A549 (cell line): Measurements from ENCODE around the gene ISM1. TPM values are rescaled to one million over a fixed set of nuclear protein-coding genes. Genes with fewer than 3 reads are reported as not detected.

Experiments used
- ATAC-seq, 2 experiments: fragments of 200-7000 bp in 1 of 2; fragments of >200 bp in 1 of 2; cut with Nextera tagmentation in 1 of 2; cut with Tn5 transposase in 1 of 2; 3 replicates each; pipeline versions ENCODE4 v1.8.0 to v1.9.1; 2018 to 2020; ENCODE audit warnings: mild to moderate bottlenecking in 1 of 2, moderate library complexity in 1 of 2
- CTCF ChIA-PET: fragments of 300-600 bp; sonication (Branson Sonifier 250); formaldehyde crosslinking; extraction: SDS; loops from one replicate; lab custom pipeline; 2021; ENCODE audit warnings: antibody characterized with exemption, inconsistent platforms; lab: Yijun Ruan, JAX
- POLR2A ChIA-PET: fragments of 350-600 bp; formaldehyde crosslinking; extraction: SDS; loops from one replicate; lab custom pipeline; 2021; ENCODE audit warnings: antibody characterized with exemption, inconsistent platforms; lab: Yijun Ruan, JAX
- DNase-seq, 2 experiments: peaks; one replicate each; pipeline versions ENCODE4 v3.0.0 to v3.0.0-alpha.2; 2011 to 2016; ENCODE audit warnings: low read depth in 1 of 2, low spot score in 1 of 2
- FAIRE-seq: peaks from 2 replicates; lab custom pipeline; 2011; peaks lifted over from hg19 to GRCh38; lab: Jason Lieb, UNC
- H3K27ac ChIP-seq, 2 experiments: fragments of >200 bp; sonication (Bioruptor Twin); formaldehyde crosslinking; 3 replicates each; pipeline ENCODE4 v1.5.1; 2016 to 2017
- H3K4me1 ChIP-seq: fragments of >200 bp; sonication (Bioruptor Twin); formaldehyde crosslinking; 3 replicates; pipeline ENCODE4 v1.6.1; 2016
- H3K4me2 ChIP-seq: fragments of >200 bp; sonication (Bioruptor Twin); formaldehyde crosslinking; 3 replicates; pipeline ENCODE4 v1.6.1; 2016
- H3K4me3 ChIP-seq: fragments of >200 bp; sonication (Bioruptor Twin); formaldehyde crosslinking; 3 replicates; pipeline ENCODE4 v1.5.1; 2016
- H3K9me3 ChIP-seq: fragments of >200 bp; sonication (Bioruptor Twin); formaldehyde crosslinking; 3 replicates; pipeline ENCODE4 v1.6.1; 2016
- CEBPB ChIP-seq, 2 experiments: fragments of >200 bp in 1 of 2; sonication (Bioruptor Twin) in 1 of 2; formaldehyde crosslinking in 1 of 2; IDR thresholded peaks; 2 replicates each; pipeline ENCODE4 v1.6.1; 2012 to 2016
- FOSB ChIP-seq: fragments of 250-450 bp; sonication (Bioruptor Pico); IDR thresholded peaks from 2 replicates; pipeline ENCODE4 v1.5.0; 2020; ENCODE audit warnings: mild to moderate bottlenecking, moderate library complexity
- GATA3 ChIP-seq: IDR thresholded peaks from 2 replicates; pipeline ENCODE4 v1.6.1; 2012; ENCODE audit warnings: borderline replicate concordance
- HDAC2 ChIP-seq: fragments of 200-600 bp; sonication (generic); IDR thresholded peaks from 2 replicates; pipeline ENCODE4 v1.6.1; 2016
- KDM1A ChIP-seq: fragments of 200-600 bp; sonication (generic); IDR thresholded peaks from 2 replicates; pipeline ENCODE4 v1.6.1; 2016; ENCODE audit warnings: low read depth, mild to moderate bottlenecking
- KDM5A ChIP-seq: fragments of 200-600 bp; sonication (generic); IDR thresholded peaks from 2 replicates; pipeline ENCODE4 v1.6.1; 2016; ENCODE audit warnings: antibody characterized with exemption, mild to moderate bottlenecking
- MAFK ChIP-seq: fragments of 450-650 bp; IDR thresholded peaks from 2 replicates; pipeline ENCODE4 v1.6.1; 2014; ENCODE audit not compliant: partially characterized antibody
- MAZ ChIP-seq: fragments of 150-350 bp; IDR thresholded peaks from 2 replicates; pipeline ENCODE4 v1.6.1; 2014; ENCODE audit warnings: antibody characterized with exemption, low read depth, low read length, borderline replicate concordance
- PHF8 ChIP-seq: fragments of 200-600 bp; sonication (generic); IDR thresholded peaks from 2 replicates; pipeline ENCODE4 v1.6.1; 2016; ENCODE audit warnings: low read depth, mild to moderate bottlenecking, antibody characterized with exemption, moderate library complexity, borderline replicate concordance
- POLR2A ChIP-seq: IDR thresholded peaks from 2 replicates; pipeline ENCODE4 v1.6.1; 2012; ENCODE audit warnings: mild to moderate bottlenecking, low read length
- POLR2AphosphoS2 ChIP-seq: conservative IDR thresholded peaks from 2 replicates; pipeline ENCODE4 v1.6.1; 2012; ENCODE audit warnings: low read length, improper control_type of control experiment, inconsistent platforms
- RCOR1 ChIP-seq: fragments of 150-350 bp; IDR thresholded peaks from 2 replicates; pipeline ENCODE4 v1.6.1; 2014; ENCODE audit warnings: antibody characterized with exemption, low read length, low read depth
- TFCP2L1 ChIP-seq: fragments of 250-450 bp; sonication (Bioruptor Pico); IDR thresholded peaks from 2 replicates; pipeline ENCODE4 v1.5.0; 2021; ENCODE audit warnings: mild to moderate bottlenecking
- ZC3H11A ChIP-seq: fragments of 450-650 bp; IDR thresholded peaks from 2 replicates; pipeline ENCODE4 v1.6.1; 2014; ENCODE audit warnings: antibody characterized with exemption, mild to moderate bottlenecking
- ZFP36 ChIP-seq: fragments of 450-650 bp; IDR thresholded peaks from 2 replicates; pipeline ENCODE4 v1.6.1; 2014; ENCODE audit warnings: borderline replicate concordance; ENCODE audit not compliant: partially characterized antibody
- WGBS: methylation state at CpG from one replicate; pipeline ENCODE4 v1.1.6; 2017; ENCODE audit errors: missing lambda C conversion rate; 5-methylcytosine and 5-hydroxymethylcytosine counted together
- polyA plus RNA-seq, 4 experiments: library from polyadenylated mRNA; depleted of rRNA in 3 of 4; stranded (reverse); fragments of >200 nt; fragmentation: RNase III in 1 of 4; extraction: RNeasy Plus Mini Kit Qiagen cat#74134 plus additional on column Dnase treatment in 1 of 4; gene quantifications; 2 replicates in 3 of 4; 3 replicates in 1 of 4; pipeline ENCODE4 v1.2.3, GENCODE V29; 2011 to 2017

Gene ISM1
- polyA plus RNA-seq, 2 of the 4 experiments (the other 2 are of a cell fraction): 0.18 to 0.39 TPM

GRCh38 chr20:13276945-13277541 lies 56.0 kb downstream of the ISM1 start:
- no peaks in the 10 kb centered on the region for H3K9me3 ChIP-seq
- no peak overlapping the region for H3K4me3 ChIP-seq
- no peaks in the 10 kb centered on the region for H3K4me1 ChIP-seq
- POLR2A ChIA-PET: no interaction called here
- FAIRE-seq: peak; percentile 43
- TF ChIP-seq PHF8 (no peak), POLR2AphosphoS2 (no peak), ZFP36 (no peak), KDM1A (no peak), ZC3H11A (no peak), CEBPB (IDR thresholded peaks at IDR 0.05) (no peak), GATA3 (no peak), FOSB (no peak)
- no peak overlapping the region for H3K4me2 ChIP-seq
- no peak for DNase-seq
- no peak overlapping the region for H3K27ac ChIP-seq
- no peak for ATAC-seq
- CTCF ChIA-PET: interaction anchor here (0.6 to 1.4 kb wide), 5 partner anchors 15 to 335 kb away, joined by 3 to 5 read pairs (median 3); no protein-coding TSS in a partner anchor
- 35% methylated on average over 6 of the region's 6 CpGs for WGBS

- ATAC-seq (no peak), FAIRE-seq (no peak), DNase-seq (no peak)
- ChIA-PET POLR2A (no interaction called here), CTCF (interaction anchor here (1.0 to 1.3 kb wide), 4 partner anchors 14 to 159 kb away, joined by 3 to 5 read pairs (median 4); no protein-coding TSS in a partner anchor)
- TF ChIP-seq RCOR1 (no peak), KDM5A (no peak)
- Histone ChIP-seq H3K27ac (no peak overlapping the region), H3K9me3 (no peaks in the 10 kb centered on the region), H3K4me3 (no peak overlapping the region), H3K4me2 (no peak overlapping the region), H3K4me1 (no peaks in the 10 kb centered on the region)
- WGBS: 60% methylated on average over 9 of the region's 9 CpGs
Measured at GRCh38 chr20:13277663-13278295, 56.7 kb downstream of the ISM1 start.

DNA sequence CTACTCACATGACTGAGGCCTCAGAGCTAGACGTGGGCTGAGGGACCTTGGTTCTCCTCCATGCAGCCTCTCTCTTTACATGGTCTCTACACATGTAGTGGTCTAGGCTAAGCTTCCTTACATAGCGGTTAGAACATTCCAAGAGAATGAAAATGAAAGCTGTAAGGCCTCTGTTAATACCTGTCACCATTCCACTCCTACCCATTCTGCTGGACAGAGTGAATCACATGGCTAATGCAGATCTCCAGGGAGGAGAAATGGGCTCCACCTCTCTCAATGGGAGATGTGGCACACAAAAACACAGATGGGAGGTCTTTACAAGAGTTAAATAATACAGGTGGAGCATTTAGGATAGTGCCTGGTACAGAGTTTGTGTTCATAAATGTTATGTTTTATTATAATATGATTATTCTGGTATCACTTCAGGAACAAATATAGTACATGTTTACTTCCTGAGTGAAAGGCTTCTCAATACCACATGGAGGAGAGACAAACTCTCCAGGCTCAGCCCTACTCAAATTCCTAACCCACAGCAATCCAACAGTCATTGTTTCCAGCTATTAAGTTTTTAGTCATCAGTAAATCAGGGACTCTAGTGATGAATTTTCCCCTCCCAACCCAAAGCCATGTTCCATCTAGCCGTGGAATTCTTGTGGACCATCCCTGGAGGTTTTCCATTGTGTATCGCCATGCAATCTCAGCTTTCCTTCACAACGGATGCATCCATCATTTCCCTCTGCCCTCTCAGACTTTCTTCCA lies 57.9 kb downstream of the ISM1 start:
- no peak for ATAC-seq
- no peak for DNase-seq
- H3K9me3 ChIP-seq: no peaks in the 10 kb centered on the region
- no peak for FAIRE-seq
- TF ChIP-seq CEBPB (IDR thresholded peaks at IDR 0.05) (no peak), HDAC2 (no peak), POLR2A (no peak), TFCP2L1 (no peak)
- TF ChIP-seq, all 56 proteins: peak for 0
- Histone ChIP-seq H3K4me2 (no peak overlapping the region), H3K27ac (no peak overlapping the region), H3K4me3 (no peak overlapping the region), H3K4me1 (no peaks in the 10 kb centered on the region)
- CTCF ChIA-PET: interaction anchor here (1.1 to 1.3 kb wide), 3 partner anchors 14 to 160 kb away, joined by 4 to 5 read pairs (median 4); no protein-coding TSS in a partner anchor
- POLR2A ChIA-PET: no interaction called here
- 58% methylated on average over 5 of the region's 5 CpGs for WGBS

- Histone ChIP-seq H3K4me2 (no peak overlapping the region), H3K27ac (no peak overlapping the region), H3K4me3 (no peak overlapping the region), H3K4me1 (no peaks in the 10 kb centered on the region)
- DNase-seq (no peak), ATAC-seq (no peak)
- POLR2A ChIA-PET: no interaction called here
- CTCF ChIA-PET: no interaction called here
- peak; percentile 70 for TF ChIP-seq MAFK
- no peak for TF ChIP-seq MAZ
- TF ChIP-seq, all 56 proteins: peak for 1
- peak; percentile 76 for FAIRE-seq
- H3K9me3 ChIP-seq: no peaks in the 10 kb centered on the region
- WGBS: 54% methylated on average over 2 of the region's 2 CpGs
Measured at GRCh38 chr20:13280609-13281324, 59.7 kb downstream of the ISM1 start.
